GM19023 (cell line): ENCODE data around the gene DBH.

Experiments used
- ATAC-seq: cut with Tn5 transposase; IDR thresholded peaks from one replicate; pipeline ENCODE4 v1.9.1; 2021; ENCODE audit warnings: mild to moderate bottlenecking, moderate library complexity; ENCODE audit not compliant: unreplicated experiment

The DBH gene

DNA sequence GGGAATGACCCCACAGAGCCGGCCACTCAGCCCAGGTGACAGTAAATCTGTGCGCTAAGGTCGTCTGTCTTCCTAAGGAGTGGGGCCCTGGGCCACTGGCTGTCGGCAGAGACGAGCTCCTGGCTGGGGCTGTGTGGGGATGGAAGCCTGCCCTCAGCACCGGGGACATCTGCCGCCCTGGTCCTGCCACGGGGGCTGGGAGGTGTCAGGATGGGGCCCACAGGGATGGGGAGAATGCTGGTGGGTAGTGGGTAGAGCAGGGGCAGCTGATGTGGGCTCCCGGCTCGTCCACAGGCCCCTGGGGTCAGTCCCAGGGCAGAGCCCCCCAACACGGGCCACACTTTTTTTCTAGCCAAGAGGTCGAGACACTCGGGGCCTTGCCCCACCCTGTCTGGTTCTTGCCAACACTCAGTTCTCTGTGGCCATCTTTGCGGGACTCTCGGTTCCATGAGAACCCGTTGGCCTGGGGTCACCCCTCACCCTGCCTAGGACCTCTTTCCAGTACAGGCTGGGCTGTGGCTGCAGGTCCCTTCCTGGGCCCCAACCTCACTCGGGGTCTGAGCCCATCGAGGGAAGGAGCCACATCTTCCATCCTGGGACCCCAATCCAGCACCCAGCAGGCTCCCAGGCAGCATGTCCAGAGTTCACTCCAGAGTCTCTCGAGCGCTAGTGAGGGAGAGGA is 45.0 kb downstream of the DBH start:
- no peak for ATAC-seq

DNA sequence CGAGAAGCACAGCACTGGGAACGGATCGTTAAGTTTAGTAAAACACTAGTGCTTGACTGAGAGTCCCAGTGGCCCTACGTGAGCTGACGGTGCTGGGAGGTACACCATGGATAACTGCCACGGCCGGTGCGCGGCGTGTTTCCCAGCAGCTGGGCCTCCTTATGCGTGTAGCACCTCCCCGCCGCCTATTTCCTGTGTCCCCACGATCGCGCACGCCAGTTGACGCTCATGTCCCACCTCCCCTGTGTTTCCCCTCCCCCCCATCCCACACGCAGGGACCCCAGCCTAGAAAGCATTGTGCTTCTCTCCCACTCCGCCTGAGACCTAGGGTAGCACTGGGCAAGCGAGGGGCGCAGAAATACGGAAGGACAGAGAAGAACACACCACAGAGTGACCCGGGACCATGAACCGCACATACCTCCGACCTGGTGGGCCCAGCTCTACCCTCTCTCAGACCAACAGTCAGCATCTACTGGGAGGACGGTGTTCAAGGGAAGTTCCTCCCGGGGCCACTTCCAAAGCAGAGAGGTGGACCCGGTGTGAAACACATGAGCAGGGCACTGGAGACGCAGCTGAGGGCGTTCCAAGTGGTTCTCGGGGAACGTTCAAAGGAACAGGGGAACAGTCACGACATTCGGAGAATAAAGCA is 45.6 kb downstream of the DBH start:
- ATAC-seq, result no peak

DNA sequence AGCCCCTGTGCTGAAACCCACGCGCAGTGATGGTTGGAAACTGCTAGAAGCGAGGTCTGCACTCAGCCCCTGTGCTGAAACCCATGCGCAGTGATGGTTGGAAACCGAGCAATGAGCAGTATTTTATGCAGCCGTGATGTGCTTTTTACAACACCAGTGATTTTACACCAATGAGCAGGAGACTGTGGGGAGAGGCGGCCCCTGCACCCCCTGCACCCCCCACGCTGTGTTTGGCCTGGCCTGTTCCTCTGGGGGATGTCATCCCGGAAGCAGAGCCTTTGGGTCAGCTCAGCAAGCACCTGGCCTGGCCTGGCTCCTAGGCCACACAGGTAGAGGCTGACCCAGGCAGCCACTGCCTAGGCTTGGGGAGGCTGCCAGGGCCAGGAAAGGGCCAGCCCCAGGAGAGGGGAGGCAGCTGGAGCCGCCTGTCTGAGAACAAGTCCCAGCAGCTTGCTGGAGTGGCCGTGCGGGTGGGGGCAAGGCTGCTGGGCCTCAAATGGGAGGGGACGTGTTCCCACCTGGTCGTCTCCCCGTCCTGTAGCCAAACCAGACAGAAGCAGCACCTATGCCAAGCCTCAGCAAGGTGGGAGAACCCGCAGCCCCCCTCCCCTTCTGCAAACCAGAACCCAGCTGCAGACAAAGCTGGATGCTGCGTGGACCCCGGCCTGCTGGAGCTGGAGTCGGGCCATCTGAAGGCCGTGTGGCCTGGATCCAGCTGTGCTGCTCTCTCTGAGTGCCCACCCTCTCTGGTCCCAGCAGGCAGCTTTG is 46.8 kb downstream of the DBH start:
- no peak for ATAC-seq

DNA sequence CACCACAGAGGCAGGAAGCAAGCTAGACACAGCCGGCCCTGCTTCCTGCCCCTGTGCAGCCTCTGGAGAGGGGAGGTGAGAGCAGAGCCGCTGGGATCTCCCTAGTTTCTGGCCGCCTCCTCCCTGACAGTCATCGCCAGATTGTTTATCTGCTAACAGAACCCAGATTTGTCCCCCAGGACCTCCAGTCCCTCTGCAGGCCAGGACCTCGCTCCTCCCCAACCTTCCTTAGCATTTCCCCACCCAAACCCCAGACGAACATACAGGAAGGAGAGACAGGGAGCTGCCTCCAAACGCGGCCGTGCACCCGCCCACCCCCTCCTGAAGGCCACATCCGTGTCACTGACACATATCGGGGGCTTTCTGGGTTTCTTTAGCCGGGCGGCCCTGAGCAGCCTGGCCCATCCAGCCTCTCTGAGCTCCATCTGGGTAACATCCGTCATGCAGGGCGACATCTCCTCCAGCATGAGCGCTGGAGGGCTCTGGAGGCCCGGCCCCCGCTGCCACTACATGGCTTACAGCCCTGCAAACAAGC is 47.5 kb downstream of the DBH start:
- ATAC-seq, result no peak

DNA sequence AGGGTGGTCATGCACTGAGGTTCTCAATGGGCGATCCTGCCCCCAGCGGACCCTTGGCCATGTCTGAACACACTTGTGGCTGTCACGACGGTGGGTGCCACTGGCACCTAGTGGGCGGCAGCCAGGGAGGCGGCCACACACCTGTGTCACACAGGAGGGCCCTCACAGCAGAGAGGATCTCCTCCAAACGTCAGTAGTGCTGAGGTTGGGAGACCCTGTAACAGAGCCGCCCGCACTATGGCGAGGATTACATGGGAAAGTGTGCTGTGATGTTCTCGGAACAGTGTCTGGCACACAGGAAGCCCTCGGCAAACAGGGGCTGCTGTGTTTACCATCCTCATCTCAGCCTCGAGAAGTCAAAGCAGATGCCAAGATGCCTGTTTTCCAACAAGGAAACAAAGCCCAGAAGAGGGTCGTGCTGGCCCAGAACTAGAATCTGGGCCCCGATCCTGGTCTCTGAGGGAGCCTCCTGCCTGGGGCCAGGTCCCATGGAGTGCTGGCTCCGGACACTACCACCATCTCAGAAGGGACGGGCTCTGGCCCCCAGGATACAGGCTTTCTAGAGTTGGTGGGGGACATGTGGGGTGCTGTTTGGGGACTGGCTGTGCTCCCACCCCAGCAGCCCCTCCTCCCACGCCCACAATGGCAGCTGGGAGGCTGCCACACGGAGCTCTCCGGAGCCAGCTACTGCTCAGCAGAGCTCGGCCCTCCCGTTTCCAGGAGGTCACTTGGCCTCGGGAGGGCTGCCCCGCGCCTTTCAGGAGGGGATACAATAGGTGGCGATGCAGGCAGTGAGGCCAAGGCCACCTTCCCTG is 48.2 kb downstream of the DBH start:
- ATAC-seq, result no peak

DNA sequence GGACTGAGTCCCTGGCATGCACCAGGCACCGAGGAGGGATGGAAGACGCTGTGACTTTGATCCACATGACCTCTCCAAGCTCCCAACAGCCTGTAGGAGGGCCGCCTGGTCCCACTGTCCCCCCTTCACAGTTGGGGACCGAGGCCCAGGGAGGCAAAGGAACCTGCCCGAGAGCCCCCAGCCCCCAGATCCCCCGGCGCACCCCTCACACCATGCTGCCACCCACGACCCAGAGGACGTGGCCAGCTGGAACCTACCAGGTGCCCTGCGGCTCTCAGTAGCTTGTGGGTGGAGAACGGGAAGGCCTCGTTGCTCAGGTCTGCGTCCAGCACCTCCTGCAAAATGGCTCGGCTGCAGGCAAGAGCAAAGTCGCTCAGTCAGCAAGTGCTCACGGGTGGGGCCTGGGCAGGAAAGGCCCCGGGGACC is 48.8 kb downstream of the DBH start:
- ATAC-seq, result no peak

DNA sequence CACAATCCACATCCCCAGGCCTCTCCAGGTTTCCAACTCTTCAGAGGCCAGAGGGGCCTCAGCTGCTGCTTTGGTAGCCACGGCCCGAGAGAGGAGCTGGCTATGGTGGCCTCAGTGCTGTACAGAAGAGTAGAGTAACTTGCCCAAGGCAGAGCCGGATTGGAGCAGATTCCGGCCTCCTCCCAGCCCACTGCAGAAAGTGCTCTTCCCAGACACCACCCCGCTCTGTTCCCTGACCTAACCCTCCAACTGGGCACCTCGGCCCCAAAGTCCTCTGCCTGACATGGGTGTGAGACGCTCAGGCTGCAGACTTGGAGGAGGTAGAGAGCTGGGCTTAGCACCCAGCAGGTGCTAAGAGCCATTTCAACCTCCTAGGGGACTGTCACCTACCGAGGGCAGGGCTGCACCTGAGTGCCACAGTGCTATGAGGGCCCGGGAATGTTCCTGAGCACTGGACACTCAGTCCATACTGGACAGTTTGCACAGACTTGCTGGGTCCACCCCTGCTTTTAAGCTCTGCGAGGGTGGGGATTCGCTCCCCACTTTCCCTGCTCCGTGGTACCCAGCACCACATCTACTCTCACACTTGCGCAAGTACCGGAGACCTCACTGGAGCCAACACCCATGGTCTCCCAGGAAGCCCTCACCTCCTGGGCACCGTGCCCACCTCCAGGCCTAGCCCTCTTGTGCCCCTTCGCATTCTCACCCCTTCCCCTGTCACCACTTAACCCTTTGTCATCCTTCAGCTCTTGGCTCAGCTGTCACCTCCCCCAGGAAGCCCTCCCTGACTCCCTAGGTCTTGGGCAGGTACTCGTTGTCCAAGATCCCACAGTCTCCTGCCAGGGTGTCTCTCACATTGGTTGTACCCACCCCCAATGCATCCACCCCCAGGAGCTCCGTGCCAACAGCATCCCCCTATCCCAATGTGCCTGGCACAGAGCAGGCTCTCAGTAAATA is 49.8 kb downstream of the DBH start:
- no peak for ATAC-seq

DNA sequence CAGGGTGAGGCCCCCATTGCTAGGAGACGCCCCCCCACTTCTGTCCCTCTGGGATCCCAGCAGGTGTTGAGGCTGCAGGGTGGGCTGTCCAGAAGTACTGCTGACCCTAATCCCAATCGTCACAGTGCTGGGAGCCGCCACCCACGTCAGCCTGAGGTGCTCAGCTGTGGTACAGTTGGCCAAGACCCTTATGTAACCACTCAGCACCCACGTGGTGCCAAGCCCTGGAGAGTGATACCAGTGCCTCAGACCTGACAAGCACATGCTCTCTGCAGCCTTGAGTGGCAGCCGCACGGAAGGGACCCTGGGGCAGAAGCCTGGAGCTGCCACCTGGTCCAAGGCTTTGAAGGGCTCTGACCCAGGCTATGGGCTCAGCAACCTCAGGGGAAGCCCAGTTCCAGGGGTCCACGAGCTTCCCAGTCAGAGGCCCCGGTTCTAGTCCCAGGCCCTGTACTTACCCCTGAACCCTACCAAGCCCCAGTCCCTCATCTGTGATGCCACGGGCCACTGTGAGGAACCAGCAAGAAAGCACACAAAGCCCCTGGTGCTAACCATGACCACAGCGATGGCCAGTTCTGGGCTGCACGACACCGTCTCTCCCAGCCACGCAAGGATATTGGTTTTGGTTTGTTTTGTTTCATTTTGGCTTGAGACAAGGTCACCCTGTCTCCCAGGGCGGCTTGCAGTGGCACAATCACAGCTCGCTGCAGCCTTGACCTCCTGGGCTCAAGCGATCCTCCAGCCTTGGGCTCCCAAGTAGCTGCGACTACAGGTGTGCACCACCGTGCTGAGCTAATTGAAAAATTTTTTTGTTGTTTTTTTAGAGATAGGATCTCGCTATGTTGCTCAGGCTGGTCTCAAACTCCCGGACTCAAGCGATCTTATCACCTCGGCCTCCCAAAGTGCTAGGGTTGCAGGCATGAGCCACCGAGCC is 50.7 kb downstream of the DBH start:
- ATAC-seq, result no peak

DNA sequence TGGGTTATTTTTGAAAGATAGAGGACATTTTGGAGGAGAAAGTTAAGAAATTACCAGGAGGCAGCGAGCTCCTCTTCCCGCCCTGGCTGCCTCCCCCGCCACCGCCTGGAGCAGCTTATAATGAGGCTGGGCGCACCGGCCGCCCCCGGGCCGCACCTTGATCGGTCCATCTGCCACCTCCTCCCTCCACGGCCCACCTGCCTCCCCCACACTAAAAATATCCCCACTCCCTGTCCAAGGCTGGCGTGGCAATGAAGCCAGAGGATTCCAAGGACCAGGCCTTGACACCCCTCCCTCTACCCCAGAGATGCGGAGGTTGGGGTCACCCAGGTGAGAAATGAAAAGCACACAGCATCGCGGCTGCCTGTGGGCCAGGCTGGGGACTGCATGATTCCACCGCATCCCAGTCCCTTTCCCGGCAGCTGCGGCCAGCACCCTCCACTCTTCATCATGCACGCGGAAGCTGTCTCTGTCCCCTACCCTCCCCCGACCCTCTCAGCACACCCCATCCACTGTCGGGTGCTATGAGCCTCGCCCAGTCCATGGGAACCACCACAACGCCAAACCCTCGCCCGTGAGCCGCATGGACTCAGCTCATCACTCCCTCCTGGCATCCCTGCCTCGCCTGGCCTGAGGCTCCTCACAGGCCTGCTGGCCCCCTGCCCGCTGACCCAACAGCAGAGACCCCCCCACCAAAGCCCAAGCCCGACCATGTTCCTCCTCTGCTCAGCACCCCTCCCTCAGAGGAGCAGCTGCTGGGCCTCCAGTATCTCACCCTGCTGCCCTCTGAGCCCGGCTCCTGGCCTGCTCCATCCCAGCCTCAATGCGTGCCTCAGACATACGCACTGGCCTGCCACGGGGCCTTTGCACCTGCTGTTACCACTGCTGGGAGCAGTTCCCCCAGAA is 51.9 kb downstream of the DBH start:
- ATAC-seq, result no peak

DNA sequence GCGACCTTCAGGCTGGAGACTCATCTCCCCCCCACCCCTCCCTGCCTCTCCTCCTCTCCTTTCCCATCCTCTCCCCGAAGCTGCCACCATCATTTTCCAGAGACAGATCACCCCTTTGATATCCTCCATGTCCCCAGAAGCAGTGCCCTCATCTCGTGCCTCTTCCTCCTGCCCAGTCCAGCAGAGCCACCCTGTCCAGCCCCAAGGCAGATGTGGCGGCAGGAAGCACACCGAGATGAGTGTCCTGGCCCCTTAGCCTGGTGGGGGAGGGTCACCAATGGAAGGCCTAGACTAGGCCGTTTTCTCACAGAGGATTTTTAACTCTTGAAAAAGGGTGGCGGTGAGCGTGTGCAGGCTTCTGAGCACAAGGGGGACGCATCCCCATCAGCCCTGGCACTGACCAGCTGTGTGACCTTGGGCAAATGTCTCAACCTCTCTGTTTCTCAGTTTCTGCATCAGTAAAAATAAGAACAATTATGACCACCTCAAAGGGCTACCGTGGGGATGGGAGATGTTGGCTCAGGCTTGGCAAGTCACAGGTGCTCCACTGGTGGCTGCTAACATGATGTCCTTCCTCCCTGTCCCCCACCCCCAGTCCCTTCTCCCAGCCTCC is 53.1 kb downstream of the DBH start:
- no peak for ATAC-seq

DNA sequence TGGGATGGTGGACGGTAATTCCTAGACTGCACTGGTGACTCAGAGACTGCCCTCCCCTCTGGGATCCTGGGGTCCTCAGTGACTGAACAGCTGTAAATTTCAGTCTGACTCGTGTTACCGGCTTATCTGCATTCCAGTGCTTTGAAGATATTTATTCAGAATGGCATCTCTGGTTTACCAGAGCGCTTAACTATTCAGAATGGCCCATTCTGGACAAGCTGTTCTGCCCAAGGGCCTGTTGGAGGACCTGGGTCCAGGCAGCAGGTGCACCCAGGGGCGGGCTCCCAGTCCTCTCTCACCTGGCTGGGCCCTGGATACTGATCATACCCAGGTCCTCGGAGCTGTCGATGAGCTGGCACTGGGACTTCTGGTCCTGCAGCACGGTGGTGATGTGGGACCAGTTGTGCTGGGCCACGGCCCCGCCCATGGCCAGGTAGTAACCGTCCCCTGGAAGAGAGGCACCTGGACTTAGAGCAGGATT is 54.0 kb downstream of the DBH start:
- ATAC-seq, result no peak

DNA sequence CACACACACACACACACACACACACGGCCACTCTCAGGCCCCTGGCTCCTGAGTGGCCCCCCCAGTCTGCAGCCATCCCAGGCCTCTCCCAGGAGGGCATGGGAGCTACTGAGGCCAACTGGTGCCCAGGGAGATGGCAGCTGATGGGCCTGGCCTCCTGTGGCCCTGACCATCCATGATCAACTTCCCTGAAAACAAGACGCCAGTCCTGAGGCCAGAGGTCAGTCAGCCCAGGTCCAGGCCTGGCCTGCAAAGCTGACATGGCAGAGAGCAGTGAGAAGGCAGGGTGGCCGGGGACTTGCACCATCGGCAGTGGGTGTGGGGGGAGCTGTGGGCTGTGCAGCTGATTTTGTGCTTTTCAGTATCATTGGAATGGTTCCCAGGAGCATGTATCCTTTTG is 55.0 kb downstream of the DBH start:
- ATAC-seq, result no peak

DNA sequence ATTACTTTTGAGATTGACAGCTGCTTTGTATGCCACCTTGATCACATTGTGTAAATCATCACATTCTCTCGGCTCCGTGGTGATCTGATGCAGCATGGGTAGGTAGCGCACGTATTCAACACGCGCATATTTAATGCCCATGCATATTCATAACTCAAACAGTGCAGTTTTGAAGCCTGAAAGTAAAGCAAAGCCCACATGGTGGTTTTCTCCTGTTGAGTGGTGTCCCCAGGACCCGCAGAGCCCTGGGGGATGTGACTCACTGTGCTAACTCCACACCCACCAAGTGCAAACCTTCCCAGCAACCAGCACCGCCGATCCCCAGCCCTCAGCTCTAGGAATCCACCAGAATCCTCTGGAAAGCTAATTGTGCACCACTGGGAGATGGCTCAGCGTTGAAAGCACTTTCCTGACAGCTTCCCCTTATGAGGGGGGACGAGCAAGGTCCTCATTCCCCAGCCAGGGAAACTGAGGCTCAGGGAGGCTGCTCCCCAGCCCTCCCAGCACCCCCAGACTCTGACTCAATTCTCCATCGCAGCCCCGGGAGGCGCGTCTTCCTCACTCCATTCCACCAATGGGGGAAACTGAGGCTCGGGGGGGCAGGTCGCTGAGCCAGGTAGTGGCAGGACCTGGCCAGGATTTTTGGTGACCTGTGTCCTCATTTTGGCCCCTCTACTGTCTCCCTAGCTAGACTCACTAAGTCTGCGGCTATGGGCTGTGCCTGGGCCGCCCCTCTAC is 55.6 kb downstream of the DBH start:
- ATAC-seq, result no peak

DNA sequence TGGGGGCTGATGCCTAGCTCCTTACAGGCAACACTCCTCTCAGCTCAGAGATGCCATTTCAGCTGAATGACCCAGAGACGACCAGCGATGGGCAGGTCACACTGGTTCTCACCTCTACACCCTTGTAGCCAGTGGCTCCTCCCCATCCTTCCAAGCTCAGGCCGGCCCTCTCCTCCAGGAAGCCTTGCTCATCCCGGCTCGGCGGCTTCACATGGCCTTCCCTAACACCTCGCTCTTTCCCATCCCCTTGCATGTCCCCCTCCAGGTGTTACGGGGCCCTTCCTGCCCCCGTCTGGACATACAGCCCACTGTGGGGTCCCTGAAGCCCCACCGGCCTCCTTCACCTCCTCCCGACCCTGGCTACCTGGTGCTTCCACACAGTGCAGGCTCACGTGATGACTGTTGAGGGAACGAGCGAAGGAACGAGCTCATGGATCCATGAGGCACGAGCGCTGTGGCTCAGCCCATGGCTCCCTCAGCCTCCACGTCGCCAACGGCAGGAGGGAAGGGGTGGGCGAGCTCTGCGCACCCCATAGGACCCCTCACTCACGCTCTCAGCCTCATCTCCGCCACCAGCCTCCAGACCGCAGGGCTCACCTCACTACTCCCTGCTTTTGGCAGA is 56.3 kb downstream of the DBH start:
- no peak for ATAC-seq

DNA sequence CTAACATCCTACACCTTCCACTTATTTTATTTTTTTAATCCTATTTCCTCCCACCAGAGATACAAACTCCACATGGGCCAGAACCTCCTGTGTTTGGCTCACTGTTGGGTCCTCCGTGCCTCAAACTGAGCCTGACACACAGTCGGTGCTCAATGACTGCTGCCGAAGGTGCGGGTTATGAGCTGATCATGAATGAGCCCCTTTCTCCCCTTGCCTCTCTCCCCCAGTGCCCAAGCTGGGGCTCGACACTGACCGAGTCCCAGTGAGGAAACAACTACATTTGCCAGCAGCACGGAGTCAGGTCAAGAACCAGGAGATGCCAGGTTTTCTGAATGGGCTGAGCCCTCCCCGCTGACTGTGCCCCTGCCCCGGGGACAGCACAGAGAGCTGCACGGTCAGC is 57.0 kb downstream of the DBH start:
- no peak for ATAC-seq
